Measurements from ENCODE around the gene BST2. TPM values are rescaled to one million over a fixed set of nuclear protein-coding genes. Genes with fewer than 3 reads are reported as not detected.
A peak's percentile ranks its signal among the peaks of the same experiment; 100 is the strongest.

The BST2 gene
- total RNA-seq, 1 experiment from 2014 or later: 98.4 TPM

GRCh38 chr19:17429641-17430113 is 24.2 kb upstream of the BST2 start:
- intact Hi-C loops (cut with micrococcal nuclease; ENCODE audit: unreplicated experiment): no loop called here
- POLR2A ChIA-PET: interaction anchor here (0.6 to 0.7 kb wide), 2 partner anchors 19 to 24 kb away, joined by 6 read pairs; partner anchors contain the start of gene BST2
- Mint-ChIP-seq H3K27me3 (ENCODE audit: insufficient read depth, unreplicated experiment) (no peaks in the 10 kb centered on the region), H3K9me3 (ENCODE audit: unreplicated experiment) (no peaks in the 10 kb centered on the region), H3K27ac (ENCODE audit: unreplicated experiment) (no peak overlapping the region), H3K36me3 (ENCODE audit: insufficient read depth, unreplicated experiment) (no peaks in the 10 kb centered on the region), H3K4me3 (ENCODE audit: unreplicated experiment) (no peak overlapping the region), H3K4me1 (ENCODE audit: low read depth, unreplicated experiment) (no peaks in the 10 kb centered on the region)
- no peak for DNase-seq
- CTCF ChIA-PET: interaction anchor here (1.5 kb wide), 1 partner anchor 10 kb away, joined by 3 read pairs; no protein-coding TSS in a partner anchor
- Histone ChIP-seq H3K27me3 (replicated peaks; ENCODE audit: control insufficient read depth, insufficient read depth, low read length) (no peaks in the 10 kb centered on the region), H3K4me3 (ENCODE audit: low read depth, low read length) (no peak overlapping the region), H3K9me3 (no peaks in the 10 kb centered on the region), H3K36me3 (ENCODE audit: control insufficient read depth, insufficient read depth, low read length) (no peaks in the 10 kb centered on the region), H3K4me1 (no peaks in the 10 kb centered on the region)
- no peak for TF ChIP-seq CTCF (IDR thresholded peaks at IDR 0.05; ENCODE audit: insufficient read depth in 1 of 2, low read depth in 1 of 2, low read length in 1 of 2, severe bottlenecking in 1 of 2, unreplicated experiment in 1 of 2)
- no TSS peak for BruUV-seq (replicated peaks)

- Histone ChIP-seq H3K9me3 (no peaks in the 10 kb centered on the region), H3K4me3 (ENCODE audit: low read depth, low read length) (no peak overlapping the region), H3K27me3 (replicated peaks; ENCODE audit: control insufficient read depth, insufficient read depth, low read length) (no peaks in the 10 kb centered on the region), H3K36me3 (ENCODE audit: control insufficient read depth, insufficient read depth, low read length) (no peaks in the 10 kb centered on the region), H3K4me1 (peaks cover 5% of the 10 kb centered on the region; the same call in 1 of the 2 replicates)
- no peak overlapping the region for H3K27ac Mint-ChIP-seq (ENCODE audit: unreplicated experiment)
- H3K36me3 Mint-ChIP-seq (ENCODE audit: insufficient read depth, unreplicated experiment): peaks cover 9% of the 10 kb centered on the region
- ChIA-PET CTCF (interaction anchor here (1.0 kb wide), 1 partner anchor 39 kb away, joined by 4 read pairs; no protein-coding TSS in a partner anchor), POLR2A (no interaction called here)
- H3K4me1 Mint-ChIP-seq (ENCODE audit: low read depth, unreplicated experiment): no peaks in the 10 kb centered on the region
- no TSS peak for BruUV-seq (replicated peaks)
- intact Hi-C loops (cut with micrococcal nuclease; ENCODE audit: unreplicated experiment): no loop called here
- no peak overlapping the region for H3K4me3 Mint-ChIP-seq (ENCODE audit: unreplicated experiment)
- H3K9me3 Mint-ChIP-seq (ENCODE audit: unreplicated experiment): no peaks in the 10 kb centered on the region
- H3K27me3 Mint-ChIP-seq (ENCODE audit: insufficient read depth, unreplicated experiment): no peaks in the 10 kb centered on the region
- peak; percentile 18 to 49 for TF ChIP-seq CTCF (IDR thresholded peaks at IDR 0.05; ENCODE audit: insufficient read depth in 1 of 2, low read depth in 1 of 2, low read length in 1 of 2, severe bottlenecking in 1 of 2, unreplicated experiment in 1 of 2)
- DNase-seq: peak; percentile 58 to 65
Measured at GRCh38 chr19:17424743-17425365, 19.4 kb upstream of the BST2 start.

GRCh38 chr19:17423429-17424208 is 18.2 kb upstream of the BST2 start:
- ChIA-PET CTCF (interaction anchor here (1.0 kb wide), 1 partner anchor 38 kb away, joined by 4 read pairs; no protein-coding TSS in a partner anchor), POLR2A (interaction anchor here (0.6 kb wide), 1 partner anchor 17 kb away, joined by 3 read pairs; no protein-coding TSS in a partner anchor)
- Mint-ChIP-seq H3K36me3 (ENCODE audit: insufficient read depth, unreplicated experiment) (peaks cover 14% of the 10 kb centered on the region), H3K27ac (ENCODE audit: unreplicated experiment) (no peak overlapping the region), H3K9me3 (ENCODE audit: unreplicated experiment) (no peaks in the 10 kb centered on the region), H3K4me1 (ENCODE audit: low read depth, unreplicated experiment) (peaks cover 5% of the 10 kb centered on the region), H3K27me3 (ENCODE audit: insufficient read depth, unreplicated experiment) (no peaks in the 10 kb centered on the region), H3K4me3 (ENCODE audit: unreplicated experiment) (no peak overlapping the region)
- H3K4me3 ChIP-seq (ENCODE audit: low read depth, low read length): no peak overlapping the region
- TF ChIP-seq CTCF (IDR thresholded peaks at IDR 0.05; ENCODE audit: insufficient read depth in 1 of 2, low read depth in 1 of 2, low read length in 1 of 2, severe bottlenecking in 1 of 2, unreplicated experiment in 1 of 2): no peak
- no TSS peak for BruUV-seq (replicated peaks)
- no peaks in the 10 kb centered on the region for H3K36me3 ChIP-seq (ENCODE audit: control insufficient read depth, insufficient read depth, low read length)
- no peak for DNase-seq
- peaks cover 5% of the 10 kb centered on the region; the same call in 1 of the 2 replicates for H3K4me1 ChIP-seq
- H3K27me3 ChIP-seq (replicated peaks; ENCODE audit: control insufficient read depth, insufficient read depth, low read length): no peaks in the 10 kb centered on the region
- no peaks in the 10 kb centered on the region for H3K9me3 ChIP-seq
- intact Hi-C loops (cut with micrococcal nuclease; ENCODE audit: unreplicated experiment): no loop called here

Measured in Caco-2 (cell line).